Activated T-helper 2 cell treated with anti-CD3 and anti-CD28 coated beads, Interferon-gamma antibody, Interleukin-2, Interleukin-4, amounts not matched to agents 10 μg/mL and 5 μg/mL and 100 μg/mL, durations not matched to agents 14 hours and 24 hours and 36 hours (primary cell): Measurements from ENCODE around the gene TAF10. TPM values are rescaled to one million over a fixed set of nuclear protein-coding genes. Genes with fewer than 3 reads are reported as not detected.

ENCODE experiments used
- DNase-seq: peaks from one replicate; pipeline ENCODE4 v3.0.0; 2021; ENCODE audit warnings: low spot score
- H3K27ac Mint-ChIP-seq: one replicate; pipeline ENCODE4 v1.8.0; 2021; ENCODE audit warnings: mixed read lengths
- H3K27me3 Mint-ChIP-seq: one replicate; pipeline ENCODE4 v1.8.0; 2021; ENCODE audit warnings: low read depth, mixed read lengths
- H3K36me3 Mint-ChIP-seq: one replicate; pipeline ENCODE4 v1.8.0; 2021; ENCODE audit warnings: low read depth, mixed read lengths
- H3K4me1 Mint-ChIP-seq: one replicate; pipeline ENCODE4 v1.8.0; 2021; ENCODE audit warnings: low read depth, mixed read lengths
- H3K4me3 Mint-ChIP-seq: one replicate; pipeline ENCODE4 v1.8.0; 2021; ENCODE audit warnings: low read depth, mild to moderate bottlenecking, moderate library complexity, mixed read lengths
- H3K9me3 Mint-ChIP-seq: one replicate; pipeline ENCODE4 v1.8.0; 2021; ENCODE audit warnings: mixed read lengths
- intact Hi-C: fragments of 100-400 bp; cut with micrococcal nuclease; formaldehyde crosslinking; loops from one replicate; pipeline ENCODE4 v1.15.1; 2023
- total RNA-seq: library from RNA; stranded (reverse); gene quantifications from 2 replicates; pipeline ENCODE4 v1.2.3, GENCODE V29; 2022

The TAF10 gene
- total RNA-seq, 1 donor from 2014 or later: 134 TPM

DNA sequence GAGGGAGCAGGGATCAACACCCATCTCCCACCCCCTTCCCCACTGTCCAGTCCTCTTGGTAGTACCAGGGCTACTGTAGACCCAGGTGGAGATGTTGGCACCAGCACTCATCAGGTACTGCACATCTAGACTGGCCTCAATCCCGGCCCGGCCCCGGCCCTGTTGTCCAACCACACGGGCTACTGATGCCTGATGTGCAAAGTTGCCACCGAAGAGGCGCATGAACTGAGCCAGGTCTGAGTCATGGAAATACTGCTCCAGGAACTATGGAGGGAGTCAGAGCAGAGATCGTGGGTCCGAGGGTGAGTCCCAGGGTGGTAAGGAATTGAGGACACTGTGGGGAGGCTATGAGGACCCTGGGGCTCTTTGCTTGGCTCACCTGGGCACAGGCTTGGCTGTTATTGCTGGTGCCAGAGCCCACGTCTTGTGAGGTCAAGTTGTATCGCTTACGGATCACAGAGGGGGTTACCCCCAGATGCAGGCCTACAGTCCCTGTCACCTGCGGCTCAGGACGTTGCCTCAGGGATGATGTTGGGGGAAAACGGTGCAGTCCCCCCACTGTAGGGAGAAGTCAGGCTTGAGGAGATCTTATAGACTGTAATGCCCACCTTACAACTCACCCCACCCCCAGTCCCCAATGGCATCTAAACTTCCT, 4.7 kb upstream of the TAF10 start:
- H3K36me3 Mint-ChIP-seq: peaks cover 18% of the 10 kb centered on the region
- no peak overlapping the region for H3K27ac Mint-ChIP-seq
- H3K9me3 Mint-ChIP-seq: no peaks in the 10 kb centered on the region
- H3K4me3 Mint-ChIP-seq: no peak overlapping the region
- H3K4me1 Mint-ChIP-seq: peaks cover 6% of the 10 kb centered on the region
- intact Hi-C loops: loop anchor here (10.0 kb wide), 2 partner anchors 202 to 382 kb away; partner anchors contain the start of genes APBB1, CNGA4 and FHIP1B
- DNase-seq: no peak
- H3K27me3 Mint-ChIP-seq: no peaks in the 10 kb centered on the region

DNA sequence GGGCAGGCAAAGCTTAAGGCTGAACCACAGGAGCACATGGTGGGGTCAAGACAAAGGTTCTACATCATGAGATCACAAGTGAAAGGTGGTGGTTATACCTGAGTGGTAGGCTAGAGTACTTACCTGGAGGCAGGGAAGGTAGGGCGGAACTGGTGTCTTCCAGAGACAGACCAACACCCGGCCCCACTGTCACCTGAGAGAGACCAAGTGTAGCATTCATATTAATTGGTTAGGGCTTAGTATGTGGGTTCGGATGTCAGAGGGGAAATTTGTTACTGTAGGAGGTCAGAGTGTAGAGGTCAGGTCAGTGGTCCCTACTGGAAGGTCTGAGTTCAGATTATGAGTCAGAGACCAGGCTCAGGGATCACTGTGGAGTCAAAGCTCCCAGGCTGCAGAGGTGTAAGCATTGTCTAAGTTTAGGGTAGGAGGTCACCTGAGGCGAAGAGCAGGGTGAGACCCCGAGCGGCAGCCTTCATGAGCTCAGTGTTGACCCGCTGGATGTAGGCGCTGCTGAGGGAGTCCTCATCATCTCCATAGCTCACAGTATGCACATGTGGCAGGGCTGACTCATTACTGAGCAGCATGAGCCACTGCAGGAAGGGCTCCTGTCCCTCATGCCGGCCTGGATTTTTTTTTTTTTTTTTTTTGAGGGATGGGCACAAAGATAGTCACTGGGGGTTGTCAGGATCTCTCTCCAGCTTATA, 4.0 kb upstream of the TAF10 start:
- Mint-ChIP-seq H3K36me3 (peaks cover 23% of the 10 kb centered on the region), H3K4me1 (peaks cover 9% of the 10 kb centered on the region), H3K27me3 (no peaks in the 10 kb centered on the region), H3K27ac (no peak overlapping the region), H3K4me3 (no peak overlapping the region), H3K9me3 (no peaks in the 10 kb centered on the region)
- no peak for DNase-seq
- intact Hi-C loops: loop anchor here (10.0 kb wide), 2 partner anchors 201 to 381 kb away; partner anchors contain the start of genes APBB1, CNGA4 and FHIP1B

DNA sequence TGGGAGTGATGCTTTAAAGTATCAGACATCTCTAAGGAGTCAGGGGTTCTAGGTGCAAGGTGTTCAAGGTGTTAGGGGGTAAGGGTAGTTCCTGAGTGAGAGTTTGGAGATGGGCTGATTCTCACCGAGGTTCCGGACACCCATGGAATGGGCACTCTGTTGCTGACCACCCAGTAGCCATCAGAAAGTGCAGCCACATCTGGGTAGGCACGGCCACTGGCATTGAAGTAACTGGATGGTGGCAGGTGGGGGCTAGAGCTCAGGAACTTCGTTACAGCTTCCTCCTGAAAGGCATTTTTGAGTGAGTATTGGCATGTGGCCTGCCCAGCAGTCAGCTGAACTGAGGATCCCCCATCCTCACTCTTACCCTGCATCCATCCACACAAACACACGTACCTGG, 3.0 kb upstream of the TAF10 start:
- H3K27ac Mint-ChIP-seq: no peak overlapping the region
- DNase-seq: no peak
- intact Hi-C loops: loop anchor here (10.0 kb wide), 2 partner anchors 200 to 380 kb away; partner anchors contain the start of genes APBB1, CNGA4 and FHIP1B
- no peaks in the 10 kb centered on the region for H3K27me3 Mint-ChIP-seq
- H3K9me3 Mint-ChIP-seq: no peaks in the 10 kb centered on the region
- H3K4me3 Mint-ChIP-seq: no peak overlapping the region
- peaks cover 33% of the 10 kb centered on the region for H3K36me3 Mint-ChIP-seq
- peaks cover 14% of the 10 kb centered on the region for H3K4me1 Mint-ChIP-seq

DNA sequence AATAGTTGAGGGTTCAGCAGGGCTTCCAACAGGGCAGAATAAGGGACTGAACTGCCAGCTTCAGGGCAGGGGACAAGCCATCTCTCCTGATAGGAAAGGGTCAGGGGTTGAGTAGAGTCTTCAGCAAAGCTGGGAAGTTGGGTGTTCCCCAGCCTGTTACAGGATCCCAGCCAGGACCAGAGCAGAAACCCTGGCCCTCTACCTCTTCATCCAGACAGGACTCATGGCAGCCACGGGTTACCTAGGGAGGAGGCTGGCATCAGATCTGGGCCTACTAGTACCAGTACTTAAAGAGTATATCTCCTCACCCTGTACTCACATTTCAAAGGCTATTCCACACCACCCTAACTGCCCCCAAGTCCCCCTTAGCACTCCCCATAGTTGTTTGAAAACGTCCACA, 2.4 kb upstream of the TAF10 start:
- no peak overlapping the region for H3K4me3 Mint-ChIP-seq
- H3K27ac Mint-ChIP-seq: no peak overlapping the region
- peaks cover 18% of the 10 kb centered on the region for H3K4me1 Mint-ChIP-seq
- no peak for DNase-seq
- peaks cover 39% of the 10 kb centered on the region for H3K36me3 Mint-ChIP-seq
- H3K9me3 Mint-ChIP-seq: no peaks in the 10 kb centered on the region
- intact Hi-C loops: loop anchor here (10.0 kb wide), 2 partner anchors 200 to 380 kb away; partner anchors contain the start of genes APBB1, CNGA4 and FHIP1B
- H3K27me3 Mint-ChIP-seq: no peaks in the 10 kb centered on the region

DNA sequence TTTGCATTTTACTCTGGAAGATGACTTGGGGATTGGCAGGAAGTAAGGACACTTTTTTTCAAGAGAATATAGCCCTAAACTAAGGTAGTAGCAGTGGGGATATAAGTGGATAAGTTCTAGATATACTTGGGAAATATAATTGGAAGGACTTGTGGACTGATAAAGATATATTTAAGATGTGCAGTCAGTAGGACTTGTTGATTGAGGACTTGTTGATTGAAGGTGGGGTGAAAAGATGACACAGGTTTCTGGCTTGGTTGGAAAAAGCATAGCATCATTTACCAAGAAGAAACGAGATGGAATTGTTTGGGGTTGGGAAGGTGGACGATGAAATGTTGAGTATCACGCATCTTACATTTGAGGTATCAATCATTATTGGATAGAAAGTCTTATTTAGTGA, 1.5 kb upstream of the TAF10 start:
- DNase-seq: no peak
- Mint-ChIP-seq H3K27ac (no peak overlapping the region), H3K4me1 (peaks cover 24% of the 10 kb centered on the region), H3K9me3 (no peaks in the 10 kb centered on the region), H3K4me3 (no peak overlapping the region), H3K27me3 (no peaks in the 10 kb centered on the region), H3K36me3 (peaks cover 48% of the 10 kb centered on the region)
- intact Hi-C loops: loop anchor here (2.0 to 10.0 kb wide), 3 partner anchors 199 to 379 kb away; partner anchors contain the start of genes APBB1, CNGA4, FHIP1B and SMPD1

DNA sequence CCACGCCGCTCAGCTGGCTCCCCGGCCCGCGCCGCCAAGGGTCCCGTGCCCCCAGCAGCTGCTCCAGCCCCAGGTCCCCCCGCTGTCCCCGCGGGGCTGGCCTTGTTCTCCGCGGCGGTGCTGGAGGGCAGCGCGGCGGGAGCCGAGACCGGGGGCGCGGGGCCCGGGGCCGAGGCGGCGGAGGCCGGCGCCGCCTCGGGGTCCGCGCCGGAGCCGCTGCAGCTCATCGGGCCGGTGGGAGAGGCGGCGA, 128 bp downstream of the TAF10 start:
- H3K4me3 Mint-ChIP-seq: peak overlapping the region; percentile 95
- intact Hi-C loops: loop anchor here (1.0 to 10.0 kb wide), 5 partner anchors 9 to 377 kb away; partner anchors contain the start of genes APBB1, CNGA4, FHIP1B and ILK
- DNase-seq: no peak
- peaks cover 61% of the 10 kb centered on the region for H3K36me3 Mint-ChIP-seq
- no peaks in the 10 kb centered on the region for H3K27me3 Mint-ChIP-seq
- no peak overlapping the region for H3K27ac Mint-ChIP-seq
- no peaks in the 10 kb centered on the region for H3K9me3 Mint-ChIP-seq
- peaks cover 33% of the 10 kb centered on the region for H3K4me1 Mint-ChIP-seq

DNA sequence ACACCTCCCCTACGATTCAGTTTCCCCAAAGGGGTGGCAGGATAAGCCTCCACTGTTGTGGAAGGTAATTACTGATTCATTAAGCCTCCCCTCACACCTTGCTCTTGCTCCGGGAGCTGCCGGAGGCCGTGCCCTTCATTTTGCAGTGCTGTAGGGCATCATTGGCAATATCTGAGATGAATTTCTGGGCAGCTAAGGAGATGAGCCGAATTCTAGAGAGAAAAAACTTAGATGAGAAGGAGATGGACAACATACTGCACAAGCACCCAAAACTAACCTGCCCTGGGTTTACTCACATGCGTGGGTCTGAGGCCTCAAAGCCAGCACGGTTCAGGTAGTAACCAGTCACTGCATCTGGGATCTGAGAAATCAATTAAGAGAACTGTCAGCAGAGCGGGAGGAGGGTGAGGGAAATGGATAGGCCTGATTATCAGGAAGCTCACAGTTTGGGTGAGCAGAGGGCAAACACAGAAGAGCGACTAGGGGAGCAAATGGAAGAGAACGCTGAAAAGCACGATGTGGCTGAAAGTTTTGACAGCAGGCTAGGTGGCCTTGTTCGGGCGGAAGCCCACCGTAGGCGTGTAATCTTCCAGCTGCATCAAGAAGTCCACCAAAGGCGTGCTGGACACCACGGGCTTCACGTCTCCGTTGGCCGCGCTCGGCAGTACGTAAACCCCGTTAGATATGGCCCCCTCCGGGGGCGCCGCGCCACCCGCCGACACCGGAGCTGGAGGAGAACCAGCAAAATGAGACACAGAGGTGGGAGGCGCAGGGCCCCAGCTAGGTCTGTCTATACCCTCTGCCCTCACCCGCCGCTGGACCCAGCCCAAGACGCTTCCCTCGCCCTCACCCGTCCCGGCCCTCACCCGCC, 689 bp downstream of the TAF10 start:
- H3K9me3 Mint-ChIP-seq: no peaks in the 10 kb centered on the region
- H3K27ac Mint-ChIP-seq: peak overlapping the region; percentile 83
- H3K36me3 Mint-ChIP-seq: peaks cover 60% of the 10 kb centered on the region
- peak overlapping the region; percentile 95 for H3K4me3 Mint-ChIP-seq
- DNase-seq: no peak
- H3K4me1 Mint-ChIP-seq: peaks cover 39% of the 10 kb centered on the region
- intact Hi-C loops: loop anchor here (10.0 kb wide), 2 partner anchors 197 to 377 kb away; partner anchors contain the start of genes APBB1, CNGA4 and FHIP1B
- H3K27me3 Mint-ChIP-seq: no peaks in the 10 kb centered on the region

DNA sequence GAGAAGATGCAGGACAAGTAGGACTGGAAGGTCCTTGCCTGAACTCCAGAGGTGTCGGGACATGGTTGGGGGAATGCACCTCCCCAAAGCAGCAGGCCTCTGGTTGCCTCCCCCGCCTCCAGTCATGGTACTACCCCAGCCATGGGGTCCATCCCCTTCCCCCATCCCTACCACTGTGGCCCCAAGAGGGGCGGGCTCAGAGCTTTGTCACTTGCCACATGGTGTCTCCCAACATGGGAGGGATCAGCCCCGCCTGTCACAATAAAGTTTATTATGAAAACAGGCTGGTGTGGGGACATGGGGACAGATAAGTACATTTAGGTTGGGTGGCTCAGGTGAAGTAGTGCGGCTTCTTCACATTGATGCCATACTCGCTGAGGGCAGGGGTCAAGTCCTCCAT, 1.4 kb downstream of the TAF10 start:
- Mint-ChIP-seq H3K4me3 (peak overlapping the region; percentile 95), H3K27me3 (no peaks in the 10 kb centered on the region), H3K4me1 (peaks cover 43% of the 10 kb centered on the region), H3K36me3 (peaks cover 60% of the 10 kb centered on the region), H3K9me3 (no peaks in the 10 kb centered on the region), H3K27ac (no peak overlapping the region)
- DNase-seq: no peak
- intact Hi-C loops: loop anchor here (10.0 kb wide), 2 partner anchors 196 to 376 kb away; partner anchors contain the start of genes APBB1, CNGA4 and FHIP1B

DNA sequence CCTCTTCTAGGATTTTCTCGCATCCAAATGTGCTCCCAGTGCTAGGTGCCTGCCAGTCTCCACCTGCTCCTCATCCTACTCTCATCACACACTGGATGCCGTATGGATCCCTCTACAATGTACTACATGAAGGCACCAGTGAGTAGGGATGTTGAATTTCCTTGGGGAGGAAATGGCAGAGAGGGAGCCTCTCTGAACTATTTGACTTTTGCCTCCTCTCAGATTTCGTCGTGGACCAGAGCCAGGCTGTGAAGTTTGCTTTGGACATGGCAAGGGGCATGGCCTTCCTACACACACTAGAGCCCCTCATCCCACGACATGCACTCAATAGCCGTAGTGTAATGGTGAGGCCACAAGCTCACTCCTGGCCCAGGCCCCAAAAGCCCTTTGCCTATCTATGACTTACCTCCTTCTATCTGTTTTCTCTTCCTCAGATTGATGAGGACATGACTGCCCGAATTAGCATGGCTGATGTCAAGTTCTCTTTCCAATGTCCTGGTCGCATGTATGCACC, 2.5 kb downstream of the TAF10 start:
- Mint-ChIP-seq H3K27me3 (no peaks in the 10 kb centered on the region), H3K4me3 (peak overlapping the region; percentile 40), H3K27ac (no peak overlapping the region), H3K4me1 (peaks cover 43% of the 10 kb centered on the region), H3K36me3 (peaks cover 50% of the 10 kb centered on the region), H3K9me3 (no peaks in the 10 kb centered on the region)
- no peak for DNase-seq
- intact Hi-C loops: loop anchor here (5.0 to 10.0 kb wide), 3 partner anchors 195 to 375 kb away; partner anchors contain the start of genes APBB1, CAVIN3, CNGA4 and FHIP1B

DNA sequence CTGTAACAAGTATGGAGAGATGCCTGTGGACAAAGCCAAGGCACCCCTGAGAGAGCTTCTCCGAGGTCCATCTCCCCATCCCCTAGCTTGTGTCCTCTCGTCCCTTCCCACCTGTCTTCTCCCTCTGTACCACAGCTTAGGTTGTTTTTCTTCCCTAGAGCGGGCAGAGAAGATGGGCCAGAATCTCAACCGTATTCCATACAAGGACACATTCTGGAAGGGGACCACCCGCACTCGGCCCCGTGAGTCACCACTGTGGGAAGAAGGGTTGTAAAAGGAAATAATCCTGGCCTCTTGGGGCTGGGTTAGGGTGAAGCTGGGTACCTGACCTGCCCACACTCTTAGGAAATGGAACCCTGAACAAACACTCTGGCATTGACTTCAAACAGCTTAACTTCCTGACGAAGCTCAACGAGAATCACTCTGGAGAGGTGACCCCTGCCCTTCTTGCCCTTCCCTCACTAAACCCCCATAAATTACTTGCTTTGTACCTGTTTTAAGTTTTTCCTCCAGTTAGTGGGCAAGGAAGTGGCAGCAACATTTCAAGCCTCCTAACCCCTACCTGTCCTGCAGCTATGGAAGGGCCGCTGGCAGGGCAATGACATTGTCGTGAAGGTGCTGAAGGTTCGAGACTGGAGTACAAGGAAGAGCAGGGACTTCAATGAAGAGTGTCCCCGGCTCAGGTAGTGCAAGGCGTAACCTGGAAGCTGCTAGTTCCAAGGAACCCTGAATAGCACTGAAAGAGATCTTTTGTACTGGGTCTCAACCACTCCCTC, 3.1 kb downstream of the TAF10 start:
- Mint-ChIP-seq H3K9me3 (no peaks in the 10 kb centered on the region), H3K27ac (peak overlapping the region; percentile 23), H3K4me1 (peaks cover 43% of the 10 kb centered on the region), H3K36me3 (peaks cover 50% of the 10 kb centered on the region), H3K27me3 (no peaks in the 10 kb centered on the region), H3K4me3 (no peak overlapping the region)
- intact Hi-C loops: loop anchor here (5.0 kb wide), 1 partner anchor 287 kb away; the partner anchor contains the start of gene CAVIN3
- no peak for DNase-seq

DNA sequence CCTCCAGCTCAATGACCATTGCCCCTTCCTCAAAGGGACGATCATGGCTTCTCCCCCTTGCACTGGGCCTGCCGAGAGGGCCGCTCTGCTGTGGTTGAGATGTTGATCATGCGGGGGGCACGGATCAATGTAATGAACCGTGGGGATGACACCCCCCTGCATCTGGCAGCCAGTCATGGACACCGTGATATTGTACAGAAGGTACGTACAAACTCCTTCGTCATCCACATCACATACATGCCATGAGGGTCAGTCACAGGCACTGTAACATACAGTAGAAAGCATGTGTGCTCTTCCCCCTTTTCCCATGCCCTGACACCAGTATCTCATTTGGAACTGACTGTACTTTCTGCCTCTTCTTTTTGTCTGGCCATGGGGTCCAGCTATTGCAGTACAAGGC, 4.0 kb downstream of the TAF10 start:
- Mint-ChIP-seq H3K27me3 (no peaks in the 10 kb centered on the region), H3K9me3 (no peaks in the 10 kb centered on the region), H3K27ac (peak overlapping the region; percentile 93), H3K36me3 (peaks cover 50% of the 10 kb centered on the region), H3K4me1 (peaks cover 43% of the 10 kb centered on the region), H3K4me3 (no peak overlapping the region)
- DNase-seq: peak; percentile 5
- intact Hi-C loops: loop anchor here (5.0 kb wide), 1 partner anchor 286 kb away; the partner anchor contains the start of gene CAVIN3
